WTC11 (cell line): ENCODE data around the gene CMKLR1. TPM values are rescaled to one million over a fixed set of nuclear protein-coding genes. Genes with fewer than 3 reads are reported as not detected.

Source experiments
- ATAC-seq: fragments of 200-7000 bp; cut with Tn5 transposase; 2 replicates; pipeline ENCODE4 v1.10.0; 2021; ENCODE audit warnings: mild to moderate bottlenecking, moderate library complexity
- CTCF ChIA-PET: fragments of 300-600 bp; sonication (Branson Sonifier 250); formaldehyde crosslinking; loops from one replicate; lab custom pipeline; 2021; ENCODE audit warnings: antibody characterized with exemption; lab: Charles Lee
- POLR2A ChIA-PET: fragments of 350-600 bp; sonication (Branson Sonifier 250); formaldehyde crosslinking; loops from one replicate; lab custom pipeline; 2021; ENCODE audit warnings: antibody characterized with exemption; lab: Charles Lee
- DNase-seq: peaks from one replicate; pipeline ENCODE4 v3.0.0; 2021; ENCODE audit warnings: low spot score
- H3K27ac Mint-ChIP-seq: 2 replicates; pipeline ENCODE4 v1.8.0; 2021; ENCODE audit warnings: mixed read lengths
- H3K27me3 Mint-ChIP-seq: 2 replicates; pipeline ENCODE4 v1.8.0; 2021; ENCODE audit warnings: low read depth, mild to moderate bottlenecking, moderate library complexity, mixed read lengths
- H3K36me3 Mint-ChIP-seq: 2 replicates; pipeline ENCODE4 v1.8.0; 2021; ENCODE audit warnings: mixed read lengths
- H3K4me1 Mint-ChIP-seq: 2 replicates; pipeline ENCODE4 v1.8.0; 2022; ENCODE audit warnings: mixed read lengths
- H3K4me3 Mint-ChIP-seq: 2 replicates; pipeline ENCODE4 v1.8.0; 2021; ENCODE audit warnings: mild to moderate bottlenecking, moderate library complexity, mixed read lengths
- H3K9me3 Mint-ChIP-seq: 2 replicates; pipeline ENCODE4 v1.8.0; 2021; ENCODE audit warnings: mixed read lengths
- GABPB1 ChIP-seq: sonication (generic); formaldehyde crosslinking; IDR thresholded peaks from 2 replicates; pipeline ENCODE4 v1.8.1; 2023; ENCODE audit warnings: mild to moderate bottlenecking, missing genetic modification reagents
- GRHL2 ChIP-seq: fragments of 250-450 bp; sonication (Bioruptor Pico); IDR thresholded peaks from 2 replicates; pipeline ENCODE4 v1.8.0; 2022; ENCODE audit warnings: mild to moderate bottlenecking, moderate library complexity; ENCODE audit not compliant: insufficient replicate concordance, severe bottlenecking
- HMGA2 ChIP-seq: fragments of 250-450 bp; sonication (Bioruptor Pico); IDR thresholded peaks from 2 replicates; pipeline ENCODE4 v1.4.0; 2021; ENCODE audit warnings: mild to moderate bottlenecking, moderate library complexity
- KAT7 ChIP-seq: sonication (generic); formaldehyde crosslinking; IDR thresholded peaks from 2 replicates; pipeline ENCODE4 v1.8.1; 2023; ENCODE audit warnings: missing genetic modification reagents, mild to moderate bottlenecking, borderline replicate concordance
- MXD4 ChIP-seq: fragments of 250-450 bp; sonication (Bioruptor Pico); IDR thresholded peaks from 2 replicates; pipeline ENCODE4 v1.8.0; 2021; ENCODE audit warnings: mild to moderate bottlenecking, moderate library complexity, borderline replicate concordance
- NR1H2 ChIP-seq: sonication (generic); formaldehyde crosslinking; IDR thresholded peaks from 2 replicates; pipeline ENCODE4 v1.9.0; 2021; ENCODE audit warnings: mild to moderate bottlenecking, moderate library complexity, missing genetic modification reagents
- SMAD4 ChIP-seq: sonication (generic); formaldehyde crosslinking; IDR thresholded peaks from 2 replicates; pipeline ENCODE4 v1.8.0; 2022; ENCODE audit warnings: mild to moderate bottlenecking, missing genetic modification reagents
- SP1 ChIP-seq: sonication (generic); formaldehyde crosslinking; conservative IDR thresholded peaks from 2 replicates; pipeline ENCODE4 v1.8.1; 2022; ENCODE audit warnings: missing genetic modification reagents
- TCF7 ChIP-seq: sonication (generic); formaldehyde crosslinking; IDR thresholded peaks from 2 replicates; pipeline ENCODE4 v1.8.0; 2022; ENCODE audit warnings: mild to moderate bottlenecking, low read depth, missing genetic modification reagents, moderate library complexity
- ZNF219 ChIP-seq: sonication (generic); formaldehyde crosslinking; IDR thresholded peaks from 2 replicates; pipeline ENCODE4 v1.8.0; 2023; ENCODE audit warnings: missing genetic modification reagents, mild to moderate bottlenecking, borderline replicate concordance
- ZNF423 ChIP-seq: fragments of 250-450 bp; sonication (Bioruptor Pico); IDR thresholded peaks from 2 replicates; pipeline ENCODE4 v2.1.2; 2022; ENCODE audit warnings: mild to moderate bottlenecking, moderate library complexity
- total RNA-seq: library from RNA; stranded (reverse); gene quantifications from 3 replicates; pipeline ENCODE4 v1.2.3, GENCODE V29; 2021
- TF ChIP-seq, protein P1 (sequence below): fragments of 250-450 bp; sonication (Bioruptor Pico); IDR thresholded peaks from 2 replicates; pipeline ENCODE4 v1.9.0; 2021; ENCODE audit warnings: mild to moderate bottlenecking, borderline replicate concordance
- TF ChIP-seq, protein P2 (sequence below): sonication (generic); formaldehyde crosslinking; IDR thresholded peaks from 2 replicates; pipeline ENCODE4 v1.8.0; 2023; ENCODE audit warnings: mild to moderate bottlenecking, missing genetic modification reagents
- TF ChIP-seq, protein P3 (sequence below): sonication (generic); formaldehyde crosslinking; IDR thresholded peaks from 2 replicates; pipeline ENCODE4 v1.8.1; 2023; ENCODE audit warnings: mild to moderate bottlenecking, moderate library complexity, missing genetic modification reagents
- TF ChIP-seq, protein P4 (sequence below): fragments of 200-600 bp; IDR thresholded peaks from 2 replicates; pipeline ENCODE4 v1.8.0; 2022; ENCODE audit warnings: antibody characterized with exemption
- TF ChIP-seq, protein P5 (sequence below): sonication (generic); formaldehyde crosslinking; conservative IDR thresholded peaks from 2 replicates; pipeline ENCODE4 v1.8.1; 2023; ENCODE audit warnings: mild to moderate bottlenecking, low read depth, missing genetic modification reagents, moderate library complexity

CMKLR1 gene
- total RNA-seq, 1 experiment from 2014 or later: 1.6 TPM

DNA sequence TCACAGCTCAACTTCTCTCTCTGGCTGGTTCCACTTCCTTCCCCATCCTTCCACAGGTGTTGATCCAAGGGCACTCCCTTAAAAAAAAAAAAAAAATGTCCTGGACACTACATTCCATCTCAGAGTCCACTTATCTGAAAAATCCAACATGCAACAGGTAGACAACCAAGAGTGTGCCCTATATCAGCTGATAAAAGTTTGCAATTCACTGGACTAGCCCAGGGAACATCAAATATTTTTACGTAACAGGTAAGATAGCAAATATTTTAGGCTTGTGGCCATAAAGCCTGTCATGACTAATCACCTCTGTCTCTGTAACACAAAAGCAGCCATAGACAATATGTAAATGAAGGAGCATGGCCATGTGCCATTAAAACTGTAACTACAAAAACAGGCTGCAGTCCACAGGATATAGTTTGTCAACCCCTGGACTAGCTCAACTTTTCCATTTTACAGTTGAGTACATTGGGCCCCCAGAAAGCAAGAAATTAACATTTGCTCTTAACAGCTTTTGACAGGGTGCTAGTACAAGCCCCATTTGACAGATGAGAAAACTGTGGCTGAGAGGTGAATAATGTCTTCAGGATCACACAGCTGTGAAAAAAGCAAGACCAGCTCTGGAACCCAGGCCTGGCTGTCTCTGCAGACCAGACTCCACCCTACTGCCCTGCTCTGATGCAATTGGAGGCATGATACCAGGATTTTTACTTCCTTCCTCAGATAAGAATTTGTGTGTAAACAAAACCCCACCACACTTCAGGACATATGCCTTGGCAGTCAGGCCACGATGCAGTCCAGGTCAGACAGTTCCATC lies 68.9 kb downstream of the CMKLR1 start:
- no peak for DNase-seq
- peaks cover 22% of the 10 kb centered on the region for H3K9me3 Mint-ChIP-seq
- no peak for TF ChIP-seq TCF7 (CRISPR knock-in tag)
- TF ChIP-seq, protein P1, sequence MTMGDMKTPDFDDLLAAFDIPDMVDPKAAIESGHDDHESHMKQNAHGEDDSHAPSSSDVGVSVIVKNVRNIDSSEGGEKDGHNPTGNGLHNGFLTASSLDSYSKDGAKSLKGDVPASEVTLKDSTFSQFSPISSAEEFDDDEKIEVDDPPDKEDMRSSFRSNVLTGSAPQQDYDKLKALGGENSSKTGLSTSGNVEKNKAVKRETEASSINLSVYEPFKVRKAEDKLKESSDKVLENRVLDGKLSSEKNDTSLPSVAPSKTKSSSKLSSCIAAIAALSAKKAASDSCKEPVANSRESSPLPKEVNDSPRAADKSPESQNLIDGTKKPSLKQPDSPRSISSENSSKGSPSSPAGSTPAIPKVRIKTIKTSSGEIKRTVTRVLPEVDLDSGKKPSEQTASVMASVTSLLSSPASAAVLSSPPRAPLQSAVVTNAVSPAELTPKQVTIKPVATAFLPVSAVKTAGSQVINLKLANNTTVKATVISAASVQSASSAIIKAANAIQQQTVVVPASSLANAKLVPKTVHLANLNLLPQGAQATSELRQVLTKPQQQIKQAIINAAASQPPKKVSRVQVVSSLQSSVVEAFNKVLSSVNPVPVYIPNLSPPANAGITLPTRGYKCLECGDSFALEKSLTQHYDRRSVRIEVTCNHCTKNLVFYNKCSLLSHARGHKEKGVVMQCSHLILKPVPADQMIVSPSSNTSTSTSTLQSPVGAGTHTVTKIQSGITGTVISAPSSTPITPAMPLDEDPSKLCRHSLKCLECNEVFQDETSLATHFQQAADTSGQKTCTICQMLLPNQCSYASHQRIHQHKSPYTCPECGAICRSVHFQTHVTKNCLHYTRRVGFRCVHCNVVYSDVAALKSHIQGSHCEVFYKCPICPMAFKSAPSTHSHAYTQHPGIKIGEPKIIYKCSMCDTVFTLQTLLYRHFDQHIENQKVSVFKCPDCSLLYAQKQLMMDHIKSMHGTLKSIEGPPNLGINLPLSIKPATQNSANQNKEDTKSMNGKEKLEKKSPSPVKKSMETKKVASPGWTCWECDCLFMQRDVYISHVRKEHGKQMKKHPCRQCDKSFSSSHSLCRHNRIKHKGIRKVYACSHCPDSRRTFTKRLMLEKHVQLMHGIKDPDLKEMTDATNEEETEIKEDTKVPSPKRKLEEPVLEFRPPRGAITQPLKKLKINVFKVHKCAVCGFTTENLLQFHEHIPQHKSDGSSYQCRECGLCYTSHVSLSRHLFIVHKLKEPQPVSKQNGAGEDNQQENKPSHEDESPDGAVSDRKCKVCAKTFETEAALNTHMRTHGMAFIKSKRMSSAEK: no peak
- TF ChIP-seq SMAD4 (CRISPR knock-in tag): no peak
- TF ChIP-seq, protein P2, sequence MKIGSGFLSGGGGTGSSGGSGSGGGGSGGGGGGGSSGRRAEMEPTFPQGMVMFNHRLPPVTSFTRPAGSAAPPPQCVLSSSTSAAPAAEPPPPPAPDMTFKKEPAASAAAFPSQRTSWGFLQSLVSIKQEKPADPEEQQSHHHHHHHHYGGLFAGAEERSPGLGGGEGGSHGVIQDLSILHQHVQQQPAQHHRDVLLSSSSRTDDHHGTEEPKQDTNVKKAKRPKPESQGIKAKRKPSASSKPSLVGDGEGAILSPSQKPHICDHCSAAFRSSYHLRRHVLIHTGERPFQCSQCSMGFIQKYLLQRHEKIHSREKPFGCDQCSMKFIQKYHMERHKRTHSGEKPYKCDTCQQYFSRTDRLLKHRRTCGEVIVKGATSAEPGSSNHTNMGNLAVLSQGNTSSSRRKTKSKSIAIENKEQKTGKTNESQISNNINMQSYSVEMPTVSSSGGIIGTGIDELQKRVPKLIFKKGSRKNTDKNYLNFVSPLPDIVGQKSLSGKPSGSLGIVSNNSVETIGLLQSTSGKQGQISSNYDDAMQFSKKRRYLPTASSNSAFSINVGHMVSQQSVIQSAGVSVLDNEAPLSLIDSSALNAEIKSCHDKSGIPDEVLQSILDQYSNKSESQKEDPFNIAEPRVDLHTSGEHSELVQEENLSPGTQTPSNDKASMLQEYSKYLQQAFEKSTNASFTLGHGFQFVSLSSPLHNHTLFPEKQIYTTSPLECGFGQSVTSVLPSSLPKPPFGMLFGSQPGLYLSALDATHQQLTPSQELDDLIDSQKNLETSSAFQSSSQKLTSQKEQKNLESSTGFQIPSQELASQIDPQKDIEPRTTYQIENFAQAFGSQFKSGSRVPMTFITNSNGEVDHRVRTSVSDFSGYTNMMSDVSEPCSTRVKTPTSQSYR (CRISPR knock-in tag): no peak
- no peak for TF ChIP-seq NR1H2
- TF ChIP-seq ZNF219 (CRISPR knock-in tag): no peak
- no peak for TF ChIP-seq GRHL2 (CRISPR knock-in tag)
- TF ChIP-seq ZNF423 (CRISPR knock-in tag): no peak
- TF ChIP-seq KAT7 (CRISPR knock-in tag): no peak
- no peak for TF ChIP-seq HMGA2 (CRISPR knock-in tag)
- TF ChIP-seq MXD4: no peak
- TF ChIP-seq, protein P3, sequence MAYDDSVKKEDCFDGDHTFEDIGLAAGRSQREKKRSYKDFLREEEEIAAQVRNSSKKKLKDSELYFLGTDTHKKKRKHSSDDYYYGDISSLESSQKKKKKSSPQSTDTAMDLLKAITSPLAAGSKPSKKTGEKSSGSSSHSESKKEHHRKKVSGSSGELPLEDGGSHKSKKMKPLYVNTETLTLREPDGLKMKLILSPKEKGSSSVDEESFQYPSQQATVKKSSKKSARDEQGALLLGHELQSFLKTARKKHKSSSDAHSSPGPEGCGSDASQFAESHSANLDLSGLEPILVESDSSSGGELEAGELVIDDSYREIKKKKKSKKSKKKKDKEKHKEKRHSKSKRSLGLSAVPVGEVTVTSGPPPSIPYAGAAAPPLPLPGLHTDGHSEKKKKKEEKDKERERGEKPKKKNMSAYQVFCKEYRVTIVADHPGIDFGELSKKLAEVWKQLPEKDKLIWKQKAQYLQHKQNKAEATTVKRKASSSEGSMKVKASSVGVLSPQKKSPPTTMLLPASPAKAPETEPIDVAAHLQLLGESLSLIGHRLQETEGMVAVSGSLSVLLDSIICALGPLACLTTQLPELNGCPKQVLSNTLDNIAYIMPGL (CRISPR knock-in tag): no peak
- TF ChIP-seq GABPB1: no peak
- no peak for TF ChIP-seq SP1 (CRISPR knock-in tag)
- TF ChIP-seq, protein P4, sequence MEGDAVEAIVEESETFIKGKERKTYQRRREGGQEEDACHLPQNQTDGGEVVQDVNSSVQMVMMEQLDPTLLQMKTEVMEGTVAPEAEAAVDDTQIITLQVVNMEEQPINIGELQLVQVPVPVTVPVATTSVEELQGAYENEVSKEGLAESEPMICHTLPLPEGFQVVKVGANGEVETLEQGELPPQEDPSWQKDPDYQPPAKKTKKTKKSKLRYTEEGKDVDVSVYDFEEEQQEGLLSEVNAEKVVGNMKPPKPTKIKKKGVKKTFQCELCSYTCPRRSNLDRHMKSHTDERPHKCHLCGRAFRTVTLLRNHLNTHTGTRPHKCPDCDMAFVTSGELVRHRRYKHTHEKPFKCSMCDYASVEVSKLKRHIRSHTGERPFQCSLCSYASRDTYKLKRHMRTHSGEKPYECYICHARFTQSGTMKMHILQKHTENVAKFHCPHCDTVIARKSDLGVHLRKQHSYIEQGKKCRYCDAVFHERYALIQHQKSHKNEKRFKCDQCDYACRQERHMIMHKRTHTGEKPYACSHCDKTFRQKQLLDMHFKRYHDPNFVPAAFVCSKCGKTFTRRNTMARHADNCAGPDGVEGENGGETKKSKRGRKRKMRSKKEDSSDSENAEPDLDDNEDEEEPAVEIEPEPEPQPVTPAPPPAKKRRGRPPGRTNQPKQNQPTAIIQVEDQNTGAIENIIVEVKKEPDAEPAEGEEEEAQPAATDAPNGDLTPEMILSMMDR: no peak
- TF ChIP-seq, protein P5, sequence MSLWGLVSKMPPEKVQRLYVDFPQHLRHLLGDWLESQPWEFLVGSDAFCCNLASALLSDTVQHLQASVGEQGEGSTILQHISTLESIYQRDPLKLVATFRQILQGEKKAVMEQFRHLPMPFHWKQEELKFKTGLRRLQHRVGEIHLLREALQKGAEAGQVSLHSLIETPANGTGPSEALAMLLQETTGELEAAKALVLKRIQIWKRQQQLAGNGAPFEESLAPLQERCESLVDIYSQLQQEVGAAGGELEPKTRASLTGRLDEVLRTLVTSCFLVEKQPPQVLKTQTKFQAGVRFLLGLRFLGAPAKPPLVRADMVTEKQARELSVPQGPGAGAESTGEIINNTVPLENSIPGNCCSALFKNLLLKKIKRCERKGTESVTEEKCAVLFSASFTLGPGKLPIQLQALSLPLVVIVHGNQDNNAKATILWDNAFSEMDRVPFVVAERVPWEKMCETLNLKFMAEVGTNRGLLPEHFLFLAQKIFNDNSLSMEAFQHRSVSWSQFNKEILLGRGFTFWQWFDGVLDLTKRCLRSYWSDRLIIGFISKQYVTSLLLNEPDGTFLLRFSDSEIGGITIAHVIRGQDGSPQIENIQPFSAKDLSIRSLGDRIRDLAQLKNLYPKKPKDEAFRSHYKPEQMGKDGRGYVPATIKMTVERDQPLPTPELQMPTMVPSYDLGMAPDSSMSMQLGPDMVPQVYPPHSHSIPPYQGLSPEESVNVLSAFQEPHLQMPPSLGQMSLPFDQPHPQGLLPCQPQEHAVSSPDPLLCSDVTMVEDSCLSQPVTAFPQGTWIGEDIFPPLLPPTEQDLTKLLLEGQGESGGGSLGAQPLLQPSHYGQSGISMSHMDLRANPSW (CRISPR knock-in tag): no peak
- TF ChIP-seq, all 79 proteins: peak for 0
- peaks cover 11% of the 10 kb centered on the region for H3K4me1 Mint-ChIP-seq
- H3K4me3 Mint-ChIP-seq: no peak overlapping the region
- POLR2A ChIA-PET: no interaction called here
- CTCF ChIA-PET: interaction anchor here (0.6 kb wide), 1 partner anchor 45 kb away, joined by 3 read pairs; no protein-coding TSS in a partner anchor
- no peak overlapping the region for H3K27ac Mint-ChIP-seq
- ATAC-seq: no peak
- H3K27me3 Mint-ChIP-seq: peaks cover 3% of the 10 kb centered on the region; the same call in 1 of the 2 replicates
- H3K36me3 Mint-ChIP-seq: no peaks in the 10 kb centered on the region
